Epithelial cell of esophagus (primary cell): Measurements from ENCODE around the gene KCNG4.
A peak's percentile ranks its signal among the peaks of the same experiment; 100 is the strongest.
"Not testable (repeated sequence)": the region's sequence is repeated elsewhere in the genome, so short reads cannot be mapped to it uniquely, and the experiment has no call there.

Experiments
- DNase-seq: peaks from one replicate; pipeline ENCODE4 v3.0.0; 2010; ENCODE audit warnings: low read depth
- H3K4me3 ChIP-seq: 2 replicates; pipeline ENCODE4 v1.5.1; 2011; ENCODE audit warnings: mild to moderate bottlenecking, low read length, control low read depth
- CTCF ChIP-seq: IDR thresholded peaks from 2 replicates; pipeline ENCODE4 v1.5.1; 2011; ENCODE audit warnings: low read depth, mild to moderate bottlenecking, low read length, control low read depth, inconsistent platforms; ENCODE audit not compliant: insufficient read depth; ENCODE audit errors: missing control alignments

The KCNG4 gene

GRCh38 chr16:84212154-84212553 lies 27.7 kb downstream of the KCNG4 start:
- TF ChIP-seq CTCF: no peak
- DNase-seq: no peak
- no peak overlapping the region for H3K4me3 ChIP-seq

- no peak overlapping the region for H3K4me3 ChIP-seq
- no peak for TF ChIP-seq CTCF
- no peak for DNase-seq
Measured at GRCh38 chr16:84209989-84210388, 29.8 kb downstream of the KCNG4 start.

- DNase-seq: no peak
- TF ChIP-seq CTCF: no peak
- no peak overlapping the region for H3K4me3 ChIP-seq
Measured at GRCh38 chr16:84207879-84208278, 31.9 kb downstream of the KCNG4 start.

GRCh38 chr16:84207251-84207650 lies 32.6 kb downstream of the KCNG4 start:
- TF ChIP-seq CTCF: no peak
- H3K4me3 ChIP-seq: no peak overlapping the region

GRCh38 chr16:84205976-84206691 lies 33.7 kb downstream of the KCNG4 start:
- no peak for TF ChIP-seq CTCF
- no peak overlapping the region for H3K4me3 ChIP-seq
- no peak for DNase-seq

More at GRCh38 chr16:84207251-84207650, 32.6 kb downstream of the KCNG4 start:
- no peak for DNase-seq

- not testable (repeated sequence) for H3K4me3 ChIP-seq
- DNase-seq: peak; percentile 56
Measured at GRCh38 chr16:84205123-84205522, 34.7 kb downstream of the KCNG4 start.

- not testable (repeated sequence) for H3K4me3 ChIP-seq, DNase-seq
Measured at GRCh38 chr16:84204551-84204950, 35.3 kb downstream of the KCNG4 start.

GRCh38 chr16:84199861-84200260 lies 40.0 kb downstream of the KCNG4 start:
- TF ChIP-seq CTCF: no peak
- peak; percentile 27 for DNase-seq
- no peak overlapping the region for H3K4me3 ChIP-seq
